NOMO-1 treated with DMSO at 0.1 percent for 48 hours (cell line): ENCODE data around the gene MCTP1.
"Not testable (repeated sequence)": the region's sequence is repeated elsewhere in the genome, so short reads cannot be mapped to it uniquely, and the experiment has no call there.

ENCODE experiments used
- DNase-seq: peaks from one replicate; lab custom pipeline; 2025; ENCODE audit not compliant: unreplicated experiment; lab: John Stamatoyannopoulos, UW

MCTP1 gene

DNA sequence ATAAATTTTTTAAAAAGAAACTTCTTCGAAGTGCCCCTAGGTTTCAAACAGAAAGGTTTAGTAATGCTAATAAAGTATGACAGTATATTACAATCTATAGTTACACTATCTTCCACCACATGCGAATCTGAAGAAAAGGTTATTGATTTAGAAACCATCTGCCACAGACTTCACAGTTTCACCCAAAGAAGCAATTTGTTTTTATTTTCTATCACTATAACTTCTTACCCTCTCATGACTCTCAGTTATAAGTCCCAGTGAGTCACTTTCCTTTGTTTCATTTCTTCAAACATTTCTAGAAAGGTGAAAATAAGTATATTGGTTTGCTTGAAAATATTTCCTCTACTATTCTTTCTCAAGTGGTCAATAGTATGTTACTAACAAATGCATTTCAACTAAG is 93.6 kb downstream of the MCTP1 start:
- no peak for DNase-seq

DNA sequence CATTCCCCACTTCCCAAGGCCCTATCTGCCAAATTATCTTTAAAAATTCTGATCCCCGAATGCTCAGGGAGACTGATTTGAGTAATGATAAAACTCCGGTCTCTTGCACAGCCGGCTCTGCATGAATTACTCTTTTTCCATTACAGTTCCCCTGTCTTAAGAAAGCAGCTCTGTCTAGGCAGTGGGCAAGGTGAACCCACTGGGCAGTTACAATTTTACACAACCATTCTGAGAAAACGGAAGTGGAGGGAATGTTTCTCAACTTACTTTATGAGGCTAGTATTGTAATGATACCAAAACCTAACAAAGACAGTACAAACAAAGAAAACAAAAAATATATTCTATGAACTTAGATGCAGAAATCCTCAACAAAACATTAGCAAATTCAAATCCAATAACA is 100.0 kb downstream of the MCTP1 start:
- peak; percentile 89 for DNase-seq

DNA sequence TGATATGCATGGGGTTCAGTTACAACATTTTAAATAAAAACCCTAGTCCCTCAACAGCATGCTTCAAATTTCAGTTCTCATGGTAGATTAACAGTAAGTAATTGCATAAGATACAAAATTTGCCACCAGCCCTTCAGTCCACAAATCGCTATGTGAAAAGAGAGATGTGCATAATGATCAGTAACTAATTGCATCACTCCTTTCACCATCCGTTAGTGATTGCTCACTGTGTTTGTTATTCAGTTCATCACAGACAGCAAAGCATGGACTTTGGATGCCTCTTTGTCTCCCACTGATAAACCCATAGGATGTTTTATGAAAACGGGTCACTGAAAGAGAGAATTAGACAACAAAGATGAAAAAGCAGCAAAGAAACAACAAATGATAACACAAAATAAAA is 103.2 kb downstream of the MCTP1 start:
- peak; percentile 80 for DNase-seq

DNA sequence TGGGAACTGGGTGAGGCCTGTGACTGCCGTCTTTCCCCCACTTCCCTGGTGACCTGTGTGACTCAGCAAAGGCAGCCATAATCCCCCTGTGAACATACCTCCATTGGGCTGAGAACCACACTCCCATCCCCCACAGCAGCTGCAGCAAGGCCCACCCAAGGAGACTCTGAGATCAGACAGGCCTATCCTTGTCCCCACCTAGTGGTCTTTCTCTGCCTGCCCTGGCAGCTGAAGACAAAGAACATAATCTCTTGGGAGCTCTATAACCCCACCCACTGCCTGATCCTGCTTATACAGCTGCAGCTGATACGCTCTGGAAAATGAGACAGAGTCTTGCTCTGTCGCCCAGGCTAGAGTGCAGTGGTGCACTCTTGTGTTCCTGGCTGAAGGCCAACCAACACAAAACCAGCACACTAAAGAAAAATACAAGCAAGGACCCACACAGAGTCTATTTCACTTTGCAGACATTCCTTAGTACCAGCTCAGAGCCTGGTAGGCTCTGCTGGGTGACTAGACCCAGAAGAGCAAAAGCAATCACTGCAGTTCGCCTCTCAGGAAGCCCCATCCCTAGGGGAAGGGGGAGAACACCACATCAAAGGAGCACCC is 106.7 kb downstream of the MCTP1 start:
- no peak for DNase-seq

DNA sequence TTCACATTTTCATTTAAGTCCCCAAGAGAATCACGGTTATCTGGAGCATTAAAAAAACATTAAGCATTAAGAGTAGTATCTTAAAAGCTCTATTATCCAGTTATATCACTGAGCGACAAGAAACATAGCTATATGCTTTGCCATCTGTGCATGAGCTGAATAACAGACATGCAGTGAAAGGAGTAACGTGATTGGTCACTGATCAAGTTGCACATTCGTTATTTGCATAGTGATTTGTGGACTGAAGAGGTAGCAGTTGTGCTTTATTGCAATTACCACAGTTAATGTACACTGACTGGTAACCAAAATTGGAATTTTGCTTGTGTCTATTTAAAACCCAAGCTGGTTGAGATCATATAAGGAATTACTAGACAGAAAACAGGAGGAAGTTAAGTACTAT is 107.4 kb downstream of the MCTP1 start:
- no peak for DNase-seq

- DNase-seq: no peak
Observed at GRCh38 chr5:95175106-95175505, 109.8 kb downstream of the MCTP1 start.

GRCh38 chr5:95172659-95173058 is 112.2 kb downstream of the MCTP1 start:
- DNase-seq: no peak

DNA sequence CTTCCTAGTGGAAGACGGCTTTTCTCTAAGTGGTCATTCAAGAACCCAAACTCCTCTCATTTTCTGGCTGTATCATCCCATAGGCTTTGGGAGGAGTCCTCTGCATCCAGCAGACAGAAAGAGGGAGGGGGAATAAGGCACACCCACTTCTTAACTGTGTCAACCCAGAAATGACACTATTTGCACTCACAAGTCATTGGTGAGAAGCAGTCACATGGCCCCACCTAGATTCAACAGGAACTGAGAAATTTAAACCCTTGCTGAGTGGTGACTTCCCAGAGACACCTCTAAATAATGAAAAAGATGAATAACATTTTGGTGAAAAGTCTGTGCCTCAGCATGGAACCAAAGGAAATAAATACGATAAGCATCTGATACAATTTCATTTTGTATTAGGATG is 120.0 kb downstream of the MCTP1 start:
- no peak for DNase-seq

- no peak for DNase-seq
Observed at GRCh38 chr5:95163079-95163478, 121.8 kb downstream of the MCTP1 start.

DNA sequence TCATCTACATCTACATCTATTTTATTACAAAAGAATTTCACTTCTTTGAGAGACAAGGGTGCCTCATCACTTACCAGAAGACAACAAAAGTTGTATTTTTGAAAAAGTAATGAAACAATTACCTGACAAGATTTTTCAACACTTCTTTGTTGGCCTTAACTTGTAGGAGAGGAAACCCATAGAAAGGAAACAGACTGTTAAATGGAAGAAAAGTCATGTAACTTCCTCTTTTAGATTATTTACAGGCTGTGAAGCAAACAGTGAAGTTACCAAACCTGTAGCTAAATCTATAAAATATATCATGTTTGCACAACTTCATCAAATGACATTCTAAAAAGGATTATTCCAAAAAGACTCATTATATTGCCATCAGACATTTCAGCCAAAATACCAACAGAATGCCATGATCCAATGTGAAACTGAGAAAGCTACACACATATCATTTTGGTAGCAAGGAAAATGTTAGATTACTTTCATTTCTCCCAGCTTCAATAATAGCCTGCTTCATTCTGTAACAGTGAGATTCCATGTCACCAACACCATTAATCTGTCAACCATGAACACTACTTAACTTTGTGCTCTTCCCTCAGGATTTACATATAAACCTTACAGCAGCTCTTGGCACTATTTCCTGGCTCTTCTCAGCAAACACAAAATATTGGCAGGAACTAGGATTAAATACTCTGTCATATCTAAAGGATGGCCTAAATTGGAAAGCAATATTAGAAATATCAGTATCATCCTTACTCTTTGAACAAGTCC is 122.5 kb downstream of the MCTP1 start:
- peak; percentile 88 for DNase-seq

- DNase-seq: no peak
Observed at GRCh38 chr5:95159603-95160002, 125.3 kb downstream of the MCTP1 start.

DNA sequence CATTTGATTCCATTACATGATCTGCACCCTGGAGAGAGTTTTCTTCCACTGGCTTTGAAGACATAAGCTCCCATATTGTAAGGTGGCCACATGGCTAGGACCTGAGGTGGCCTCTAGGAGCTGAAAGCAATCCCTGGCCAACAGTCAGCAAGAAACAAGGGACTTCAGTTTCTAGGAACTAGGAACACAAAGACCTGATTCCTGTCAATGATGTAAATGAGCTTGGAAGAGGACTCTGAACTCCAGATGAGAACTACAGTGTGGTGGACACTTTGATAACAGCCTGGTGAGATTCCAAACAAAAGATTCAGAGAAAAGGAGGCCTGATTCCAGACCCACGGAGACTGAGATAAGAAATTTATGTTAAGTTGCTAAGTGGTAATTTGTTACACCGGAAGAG is 129.0 kb downstream of the MCTP1 start:
- no peak for DNase-seq

- no peak for DNase-seq
Observed at GRCh38 chr5:95153511-95153910, 131.4 kb downstream of the MCTP1 start.

- no peak for DNase-seq
Observed at GRCh38 chr5:95152535-95152934, 132.4 kb downstream of the MCTP1 start.

DNA sequence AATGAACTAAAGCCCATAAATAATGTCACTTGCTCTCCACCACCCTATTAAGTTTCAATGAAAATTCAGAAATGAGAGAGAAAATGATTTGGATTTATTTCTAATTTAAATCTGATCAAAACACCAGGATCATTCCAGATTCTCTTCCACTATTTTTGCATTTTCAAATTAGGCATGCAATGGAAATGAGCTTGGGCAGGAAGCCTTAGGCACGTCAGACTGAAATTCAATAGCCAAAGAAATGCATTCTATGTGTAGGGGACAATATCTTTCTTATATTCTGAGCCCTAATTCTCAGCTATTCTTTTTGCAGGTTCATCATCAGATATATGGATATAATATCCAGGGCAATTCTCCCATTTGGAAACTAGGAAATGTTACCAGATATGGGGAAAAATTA is 132.8 kb downstream of the MCTP1 start:
- no peak for DNase-seq

- DNase-seq: no peak
Observed at GRCh38 chr5:95151694-95152093, 133.2 kb downstream of the MCTP1 start.

GRCh38 chr5:95149387-95149786 is 135.5 kb downstream of the MCTP1 start:
- no peak for DNase-seq

- DNase-seq: no peak
Observed at GRCh38 chr5:95148453-95148852, 136.4 kb downstream of the MCTP1 start.

GRCh38 chr5:95143858-95144257 is 141.0 kb downstream of the MCTP1 start:
- not testable (repeated sequence) for DNase-seq

- DNase-seq: no peak
Observed at GRCh38 chr5:95142145-95142544, 142.7 kb downstream of the MCTP1 start.

DNA sequence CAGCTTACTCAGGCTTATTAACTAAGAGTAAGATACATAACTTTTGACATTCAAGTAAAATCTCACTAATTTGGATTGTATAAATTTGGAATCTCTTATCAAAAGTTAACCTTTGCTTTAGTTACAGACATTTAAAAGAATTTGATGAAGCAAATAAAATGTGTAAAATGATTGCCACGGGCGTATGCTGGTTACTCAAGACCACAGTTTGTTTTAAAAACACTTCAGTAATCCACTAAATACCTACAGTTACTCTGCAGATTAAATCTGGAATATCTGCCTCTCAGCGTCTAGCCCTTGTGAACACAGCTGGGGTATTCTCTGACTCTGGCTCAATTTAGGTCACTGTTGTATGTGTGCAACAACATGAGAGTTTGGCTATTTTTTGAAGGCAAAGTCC is 143.8 kb downstream of the MCTP1 start:
- DNase-seq: no peak

- no peak for DNase-seq
Observed at GRCh38 chr5:95134326-95134725, 150.6 kb downstream of the MCTP1 start.

DNA sequence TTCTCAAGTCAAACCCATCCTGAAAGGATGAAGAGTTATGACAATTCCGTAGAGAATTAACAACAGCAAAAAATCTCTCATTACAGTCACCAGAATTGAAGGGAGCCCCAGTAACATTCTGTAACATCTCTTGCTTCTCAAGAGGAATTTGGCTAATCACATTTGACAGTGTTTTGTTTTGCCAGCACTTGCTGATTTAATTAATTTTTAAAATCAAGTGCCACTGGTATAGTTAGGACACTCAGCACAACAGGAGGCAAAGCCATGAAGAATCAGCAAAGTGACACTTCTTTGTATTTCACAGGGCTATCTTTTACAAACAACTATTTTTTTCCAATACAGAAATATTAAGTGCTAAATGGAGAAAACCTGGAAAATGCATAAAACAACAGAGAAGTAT is 152.8 kb downstream of the MCTP1 start:
- DNase-seq: no peak
